Right hindlimb (tissue), 1 donor: Measurements from ENCODE around the gene PIGB.
"Not testable (repeated sequence)": the region's sequence is repeated elsewhere in the genome, so short reads cannot be mapped to it uniquely, and the experiment has no call there.

ENCODE experiments used
- DNase-seq: peaks from one replicate; pipeline ENCODE4 v3.0.0-alpha.2; 2018

Gene PIGB

DNA sequence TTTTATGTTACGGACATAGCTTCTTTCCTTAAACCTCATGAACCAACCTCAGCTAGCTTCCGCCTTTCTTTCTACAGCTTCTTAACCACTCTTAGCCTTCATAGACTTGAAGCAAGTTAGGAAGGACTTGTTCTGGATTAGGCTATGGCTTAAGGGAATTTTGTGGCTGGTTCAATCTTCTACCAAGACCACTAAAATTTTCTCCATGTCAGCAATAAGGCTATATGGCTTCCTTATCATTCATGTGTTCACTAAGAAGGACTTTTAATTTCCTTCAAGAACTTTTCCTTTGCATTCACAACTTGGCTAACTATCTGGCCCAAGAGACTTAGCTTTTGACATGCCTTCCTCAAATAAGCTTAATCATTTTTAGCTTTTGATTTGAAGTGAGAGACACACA is 64.7 kb downstream of the PIGB start:
- no peak for DNase-seq

DNA sequence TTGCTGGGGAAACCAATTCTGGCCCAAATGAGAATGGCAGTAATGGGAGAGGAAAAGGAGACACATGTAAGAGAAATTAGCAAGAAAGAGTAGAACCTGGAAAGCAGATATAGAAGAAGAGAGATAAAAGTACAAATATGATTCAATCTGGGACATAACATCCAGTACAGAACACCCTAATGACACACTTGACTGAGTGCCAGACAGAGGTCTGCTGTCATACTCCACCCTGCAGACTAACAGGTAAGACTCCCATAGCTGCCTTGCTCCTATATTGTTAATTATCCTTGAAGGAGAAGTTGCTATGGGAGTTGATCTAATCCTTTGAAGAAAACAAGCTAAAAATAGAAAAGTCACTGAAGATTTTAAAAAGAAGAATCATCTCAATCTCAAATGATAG is 68.0 kb downstream of the PIGB start:
- DNase-seq, result no peak

GRCh38 chr15:55389264-55389607 is 70.2 kb downstream of the PIGB start:
- DNase-seq, result no peak

GRCh38 chr15:55394694-55395093 is 75.7 kb downstream of the PIGB start:
- no peak for DNase-seq

DNA sequence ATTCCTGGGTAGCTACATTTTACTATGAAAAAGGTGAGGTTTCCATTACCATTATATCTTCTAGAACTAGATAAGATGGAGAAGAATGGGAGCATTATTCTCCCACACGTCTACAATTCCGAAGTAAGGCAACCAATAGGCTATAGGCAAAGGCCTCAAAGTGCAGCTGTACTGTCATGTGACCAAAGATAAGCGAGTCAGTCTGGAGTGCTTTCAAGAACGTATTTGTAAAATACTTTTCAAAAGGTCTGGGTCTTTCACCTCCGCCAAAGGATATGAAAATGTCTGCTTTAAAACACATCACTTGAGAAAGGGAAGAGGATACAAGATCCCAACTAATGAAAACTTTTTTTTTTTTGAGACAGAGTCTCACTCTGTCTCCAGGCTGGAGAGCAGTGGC is 79.2 kb downstream of the PIGB start:
- DNase-seq, result no peak

DNA sequence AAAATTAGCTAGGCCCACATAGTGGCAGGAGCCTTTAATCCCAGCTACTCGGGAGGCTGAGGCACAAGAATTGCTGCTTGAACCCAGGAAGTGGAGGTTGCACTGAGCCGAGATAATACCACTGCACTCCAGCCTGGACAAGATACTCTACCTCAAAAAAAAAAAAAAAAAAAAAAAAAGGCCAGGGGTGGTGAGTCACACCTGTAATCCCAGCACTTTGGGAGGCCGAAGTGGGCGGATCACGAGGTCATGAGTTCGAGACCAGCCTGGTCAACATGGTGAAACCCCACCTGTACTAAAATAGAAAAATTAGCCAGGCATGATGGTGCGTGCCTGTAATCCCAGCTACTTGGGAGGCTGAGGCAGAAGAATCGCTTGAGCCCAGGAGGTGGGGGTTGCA is 81.0 kb downstream of the PIGB start:
- DNase-seq, result not testable (repeated sequence)

- no peak for DNase-seq
Observed at GRCh38 chr15:55401786-55402246, 82.8 kb downstream of the PIGB start.

- no peak for DNase-seq
Observed at GRCh38 chr15:55402707-55403106, 83.7 kb downstream of the PIGB start.

GRCh38 chr15:55403531-55403930 is 84.5 kb downstream of the PIGB start:
- DNase-seq, result no peak
